Rectal smooth muscle tissue (tissue), 1 donor: ENCODE results near the gene PRR7.

Experiments
- H3K27ac ChIP-seq: one replicate; pipeline ENCODE4 v1.7.0; 2013; ENCODE audit warnings: low read depth, low read length, inconsistent platforms
- H3K27me3 ChIP-seq: one replicate; pipeline ENCODE4 v1.7.0; 2013; ENCODE audit warnings: low read length; ENCODE audit not compliant: control insufficient read depth, insufficient read depth
- H3K36me3 ChIP-seq: one replicate; pipeline ENCODE4 v1.7.0; 2013; ENCODE audit warnings: low read length; ENCODE audit not compliant: control insufficient read depth, insufficient read depth
- H3K4me1 ChIP-seq: one replicate; pipeline ENCODE4 v1.7.0; 2013; ENCODE audit warnings: low read length; ENCODE audit not compliant: control insufficient read depth, insufficient read depth
- H3K4me3 ChIP-seq: one replicate; pipeline ENCODE4 v1.7.0; 2013; ENCODE audit warnings: low read length
- H3K9ac ChIP-seq: one replicate; pipeline ENCODE4 v1.7.0; 2013; ENCODE audit warnings: low read length

PRR7 gene

GRCh38 chr5:177503351-177504085 is 56.9 kb downstream of the PRR7 start:
- no peak overlapping the region for H3K4me3 ChIP-seq
- no peaks in the 10 kb centered on the region for H3K36me3 ChIP-seq
- no peaks in the 10 kb centered on the region for H3K4me1 ChIP-seq
- no peak overlapping the region for H3K9ac ChIP-seq
- H3K27me3 ChIP-seq, result peaks cover under 1% of the 10 kb centered on the region
- no peak overlapping the region for H3K27ac ChIP-seq

GRCh38 chr5:177504086-177505056 is 57.8 kb downstream of the PRR7 start:
- H3K27ac ChIP-seq, result no peak overlapping the region
- no peak overlapping the region for H3K9ac ChIP-seq
- H3K4me1 ChIP-seq, result no peaks in the 10 kb centered on the region
- H3K36me3 ChIP-seq, result no peaks in the 10 kb centered on the region
- no peaks in the 10 kb centered on the region for H3K27me3 ChIP-seq
- H3K4me3 ChIP-seq, result no peak overlapping the region

- H3K27me3 ChIP-seq, result no peaks in the 10 kb centered on the region
Observed at GRCh38 chr5:177505075-177505474, 58.5 kb downstream of the PRR7 start.

More at GRCh38 chr5:177505075-177505474, 58.5 kb downstream of the PRR7 start:
- Histone ChIP-seq H3K9ac (no peak overlapping the region), H3K4me3 (no peak overlapping the region), H3K36me3 (no peaks in the 10 kb centered on the region), H3K27ac (no peak overlapping the region), H3K4me1 (no peaks in the 10 kb centered on the region)
